Right lobe of liver (tissue), 6 donors: ENCODE measurements around the gene CACNA1F. TPM values are rescaled to one million over a fixed set of nuclear protein-coding genes. Genes with fewer than 3 reads are reported as not detected.

Source experiments
- ATAC-seq, 4 donors: fragments of 200-7000 bp; cut with Tn5 transposase; one replicate each; pipeline ENCODE4 v1.9.1; 2020; ENCODE audit warnings: mild to moderate bottlenecking in 4 of 4, moderate library complexity in 4 of 4
- DNase-seq, 3 donors: peaks; one replicate each; pipeline ENCODE4 v3.0.0-alpha.2; 2020
- H3K27ac ChIP-seq, 3 donors: fragments of 200-600 bp; one replicate each; pipeline ENCODE4 v1.8.0; 2022
- H3K27me3 ChIP-seq, 2 donors: fragments of 200-600 bp; one replicate each; pipeline ENCODE4 v1.8.0; 2022
- H3K36me3 ChIP-seq, 4 donors: fragments of 200-600 bp; sonication (generic) in 1 of 4; one replicate each; pipeline versions ENCODE4 v1.5.1 to v1.8.0; 2017 to 2022; ENCODE audit warnings: control low read depth in 1 of 4
- H3K4me1 ChIP-seq, 4 donors: fragments of 200-600 bp; sonication (generic) in 1 of 4; one replicate each; pipeline versions ENCODE4 v1.5.1 to v1.8.0; 2017 to 2022; ENCODE audit warnings: control low read depth in 1 of 4
- H3K4me3 ChIP-seq, 3 donors: fragments of 200-600 bp; one replicate each; pipeline ENCODE4 v1.8.0; 2022
- H3K9me3 ChIP-seq, 4 donors: fragments of 200-600 bp; sonication (generic) in 1 of 4; one replicate each; pipeline versions ENCODE4 v1.5.1 to v1.8.0; 2017 to 2022; ENCODE audit warnings: control low read depth in 1 of 4
- POLR2A ChIP-seq: fragments of 450-650 bp; IDR thresholded peaks from one replicate; pipeline ENCODE4 v1.6.1; 2017; ENCODE audit warnings: antibody characterized with exemption, mild to moderate bottlenecking
- WGBS: methylation state at CpG from one replicate; pipeline ENCODE4 v1.1.6; 2018; ENCODE audit warnings: low coverage, low lambda C conversion rate; ENCODE audit not compliant: insufficient coverage; ENCODE audit errors: missing lambda C conversion rate; 5-methylcytosine and 5-hydroxymethylcytosine counted together
- intact Hi-C, 2 donors: fragments of 100-400 bp; cut with DNase I; formaldehyde crosslinking; loops; one replicate each; pipeline versions ENCODE4 v1.11.2 to v1.14.1; 2022
- total RNA-seq, 6 experiments: library from RNA; depleted of rRNA in 2 of 6; stranded (reverse); fragments of >200 nt in 2 of 6; fragmentation: NEBNext Ultra II Directional in 3 of 6; extraction: Animal tissue kit (Norgen Biotek cat#: 25700) in 3 of 6; gene quantifications; one replicate each; pipeline versions ENCODE4 v1.1.0 to v1.2.4, GENCODE V29; 2016 to 2023
- TF ChIP-seq, protein P1 (sequence below), 4 donors: fragments of 200-600 bp in 3 of 4; fragments of 450-650 bp in 1 of 4; IDR thresholded peaks; one replicate each; pipeline versions ENCODE4 v1.5.1 to v1.8.0; 2016 to 2022; ENCODE audit warnings: antibody characterized with exemption in 4 of 4, mild to moderate bottlenecking in 2 of 4
- donor health status: DM: no; HTN: yes; CAD: no.
- donor health status: DM: no; HTN: no; CAD: no.
- donor health status: DM: no; HTN: no; CAD: no.
- donor health status: DM: no; HTN: yes; CAD: no.
- donor health status: DM: no; HTN: yes; CAD: no.

CACNA1F gene
- total RNA-seq, 6 experiments from 2014 or later = 0.06 TPM; not detected in 5

DNA sequence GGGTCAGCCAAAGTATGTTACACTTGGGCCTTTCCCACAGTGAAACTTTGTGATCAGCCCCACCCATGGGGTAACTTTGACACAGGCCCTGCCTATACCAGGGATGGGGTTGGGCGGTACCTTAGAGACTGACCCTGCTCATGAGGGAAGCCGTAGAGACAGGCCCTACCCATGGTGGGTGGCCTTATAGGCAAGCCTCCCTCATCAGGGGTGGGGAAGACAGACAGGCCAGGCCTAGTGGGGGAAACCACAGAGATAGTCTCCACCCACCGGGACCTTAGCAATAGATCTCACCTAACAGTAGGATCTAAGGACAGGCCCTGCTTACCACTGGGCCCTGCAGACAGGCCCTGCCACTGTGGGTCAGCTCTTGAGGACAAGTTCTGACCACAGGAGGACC, 54.6 kb downstream of the CACNA1F start:
- 100% methylated on average over 1 of the region's 3 CpGs for WGBS
- H3K36me3 ChIP-seq = peaks cover 0 to 4% (median 0%) of the 10 kb centered on the region in 4 donors
- ATAC-seq = no peak
- DNase-seq = no peak
- no peak overlapping the region for H3K4me3 ChIP-seq
- no peaks in the 10 kb centered on the region for H3K4me1 ChIP-seq
- TF ChIP-seq, protein P1, sequence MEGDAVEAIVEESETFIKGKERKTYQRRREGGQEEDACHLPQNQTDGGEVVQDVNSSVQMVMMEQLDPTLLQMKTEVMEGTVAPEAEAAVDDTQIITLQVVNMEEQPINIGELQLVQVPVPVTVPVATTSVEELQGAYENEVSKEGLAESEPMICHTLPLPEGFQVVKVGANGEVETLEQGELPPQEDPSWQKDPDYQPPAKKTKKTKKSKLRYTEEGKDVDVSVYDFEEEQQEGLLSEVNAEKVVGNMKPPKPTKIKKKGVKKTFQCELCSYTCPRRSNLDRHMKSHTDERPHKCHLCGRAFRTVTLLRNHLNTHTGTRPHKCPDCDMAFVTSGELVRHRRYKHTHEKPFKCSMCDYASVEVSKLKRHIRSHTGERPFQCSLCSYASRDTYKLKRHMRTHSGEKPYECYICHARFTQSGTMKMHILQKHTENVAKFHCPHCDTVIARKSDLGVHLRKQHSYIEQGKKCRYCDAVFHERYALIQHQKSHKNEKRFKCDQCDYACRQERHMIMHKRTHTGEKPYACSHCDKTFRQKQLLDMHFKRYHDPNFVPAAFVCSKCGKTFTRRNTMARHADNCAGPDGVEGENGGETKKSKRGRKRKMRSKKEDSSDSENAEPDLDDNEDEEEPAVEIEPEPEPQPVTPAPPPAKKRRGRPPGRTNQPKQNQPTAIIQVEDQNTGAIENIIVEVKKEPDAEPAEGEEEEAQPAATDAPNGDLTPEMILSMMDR (IDR thresholded peaks at IDR 0.05) = no peak
- TF ChIP-seq POLR2A = no peak
- intact Hi-C loops = no loop called here
- no peaks in the 10 kb centered on the region for H3K27me3 ChIP-seq
- no peaks in the 10 kb centered on the region for H3K9me3 ChIP-seq
- H3K27ac ChIP-seq = no peak overlapping the region

DNA sequence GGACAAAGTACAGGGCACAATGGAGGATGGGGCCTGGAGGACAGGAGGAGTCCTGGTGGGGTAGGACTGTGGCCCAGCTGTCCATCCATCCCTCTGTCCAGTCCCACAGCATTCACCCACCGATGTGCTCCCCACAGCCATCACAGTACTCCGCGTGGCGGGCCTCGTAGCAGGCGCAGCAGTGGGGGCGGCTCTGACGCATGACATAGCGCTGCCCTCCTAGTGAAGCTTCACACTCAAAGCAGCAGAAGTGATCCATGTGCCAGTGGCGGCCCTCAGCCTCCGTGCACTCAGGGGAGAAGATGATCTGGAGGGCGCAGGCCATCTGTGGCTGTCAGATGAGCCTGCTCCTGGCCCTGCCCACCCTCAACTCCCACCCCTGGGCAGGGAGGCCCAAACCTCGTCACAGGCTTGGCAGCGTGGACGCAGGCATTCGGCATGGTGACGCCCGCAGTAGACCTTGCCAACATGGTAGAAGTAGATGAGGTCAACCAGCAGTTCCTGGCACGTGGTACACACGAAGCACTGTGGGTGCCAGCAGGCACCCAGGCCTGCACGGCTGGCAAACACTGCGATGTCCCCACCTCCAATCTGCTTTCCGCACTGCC, 55.2 kb downstream of the CACNA1F start:
- peaks cover 0 to 1% (median 0%) of the 10 kb centered on the region in 4 donors for H3K36me3 ChIP-seq
- no peaks in the 10 kb centered on the region for H3K27me3 ChIP-seq
- no peak for TF ChIP-seq POLR2A
- TF ChIP-seq, protein P1 (IDR thresholded peaks at IDR 0.05) = peak in 1 of 4 donors; percentile 0
- ATAC-seq (peak in 1 of 4 donors; percentile 3), DNase-seq (no peak)
- H3K9me3 ChIP-seq = no peaks in the 10 kb centered on the region
- WGBS = 100% methylated on average over 1 of the region's 23 CpGs
- H3K27ac ChIP-seq = no peak overlapping the region
- peaks cover 0 to under 1% (median 0%) of the 10 kb centered on the region in 4 donors for H3K4me1 ChIP-seq
- no peak overlapping the region for H3K4me3 ChIP-seq
- intact Hi-C loops = no loop called here

DNA sequence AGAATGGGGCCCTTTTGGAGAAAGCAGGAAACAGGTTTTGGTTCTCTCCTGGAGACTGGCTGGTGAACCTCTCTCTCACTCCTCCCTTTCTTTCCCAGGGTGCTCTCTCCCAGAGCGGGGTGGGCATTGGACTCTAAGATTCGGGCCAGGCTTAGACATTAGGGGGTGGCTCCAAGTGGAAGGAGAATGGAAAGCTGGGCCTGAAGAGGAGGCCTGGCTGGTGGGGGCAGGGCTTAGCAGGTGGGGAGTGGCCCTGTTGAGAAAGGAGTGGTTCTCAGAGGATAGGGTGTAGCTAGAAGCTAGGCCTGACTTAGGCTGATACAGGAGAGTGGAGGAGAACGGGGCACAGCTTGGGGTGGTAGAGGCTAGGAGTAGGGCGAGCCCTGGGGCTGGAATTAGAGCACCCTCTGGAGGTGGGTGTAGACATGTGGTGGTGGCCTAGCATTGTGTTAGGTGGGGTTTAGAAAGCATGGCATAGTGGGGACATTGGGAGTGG, 55.8 kb downstream of the CACNA1F start:
- Histone ChIP-seq H3K4me3 (no peak overlapping the region), H3K4me1 (peaks cover 0 to 5% (median 0%) of the 10 kb centered on the region in 4 donors), H3K36me3 (no peaks in the 10 kb centered on the region), H3K27me3 (no peaks in the 10 kb centered on the region), H3K27ac (no peak overlapping the region), H3K9me3 (no peaks in the 10 kb centered on the region)
- 69% methylated on average over 3 of the region's 4 CpGs for WGBS
- no peak for DNase-seq
- intact Hi-C loops = no loop called here
- TF ChIP-seq, protein P1 (IDR thresholded peaks at IDR 0.05) = peak in 3 of 4 donors; percentile 6 to 35 (median 18)
- no peak for TF ChIP-seq POLR2A
- ATAC-seq = peak; percentile 46 to 66 (median 61)

DNA sequence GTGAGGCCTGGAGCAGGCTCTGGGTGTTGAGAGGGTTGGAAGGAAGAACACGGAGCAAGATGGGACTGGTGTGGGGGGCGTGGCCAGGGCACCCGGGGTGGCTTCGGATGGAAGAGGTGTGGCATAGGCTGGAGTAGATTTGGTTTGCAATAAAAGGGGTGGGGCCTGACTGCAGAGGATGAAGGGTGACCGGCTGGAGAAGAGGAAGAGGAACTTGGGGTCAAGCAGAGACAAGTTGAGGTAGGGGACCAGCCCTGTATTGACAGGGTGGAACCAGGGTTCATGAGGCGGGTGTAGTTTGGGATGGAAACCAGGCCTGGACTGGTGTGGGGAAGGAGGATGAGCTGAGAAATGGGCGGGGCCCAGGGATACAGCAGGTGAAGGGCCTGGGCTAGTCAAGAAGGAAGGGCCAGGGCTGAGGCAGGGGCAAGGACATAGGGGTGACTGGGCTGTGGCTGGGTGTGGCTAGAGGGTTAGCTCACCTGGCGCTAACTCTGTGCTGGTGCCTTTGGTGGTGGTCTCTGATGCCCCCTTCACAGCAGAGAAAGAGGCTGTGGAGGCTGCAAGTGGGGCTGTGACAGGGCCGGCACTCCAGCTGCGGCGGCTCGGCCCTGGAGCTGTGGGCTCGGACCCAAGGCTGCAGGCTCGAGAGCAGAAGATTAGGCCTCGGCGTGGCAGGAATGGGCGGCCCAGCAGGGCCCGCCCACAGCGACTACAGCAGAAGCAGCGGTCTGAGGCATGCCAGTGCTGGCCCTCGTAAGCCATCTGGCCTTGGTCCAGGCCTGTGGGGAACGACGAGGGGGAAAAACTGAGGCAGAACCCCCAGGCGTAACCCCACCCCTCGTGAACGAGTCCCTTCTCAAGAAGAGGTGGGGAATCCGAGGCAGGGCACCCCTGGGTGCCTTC, 56.5 kb downstream of the CACNA1F start:
- Histone ChIP-seq H3K4me3 (no peak overlapping the region), H3K4me1 (peaks cover 0 to 5% (median 0%) of the 10 kb centered on the region in 4 donors), H3K27me3 (no peaks in the 10 kb centered on the region), H3K27ac (no peak overlapping the region), H3K36me3 (no peaks in the 10 kb centered on the region), H3K9me3 (no peaks in the 10 kb centered on the region)
- no peak for DNase-seq
- intact Hi-C loops = no loop called here
- 57% methylated on average over 16 of the region's 27 CpGs for WGBS
- TF ChIP-seq, protein P1 (IDR thresholded peaks at IDR 0.05) = no peak
- TF ChIP-seq POLR2A = no peak
- peak in 2 of 4 donors; percentile 3 to 5 for ATAC-seq
